Vagina (tissue), 2 donors: ENCODE data around the gene PPP1R3E. TPM values are rescaled to one million over a fixed set of nuclear protein-coding genes. Genes with fewer than 3 reads are reported as not detected.

Source experiments
- DNase-seq, 2 donors: peaks; one replicate each; pipeline ENCODE4 v3.0.0-alpha.2; 2017; ENCODE audit errors: extremely low spot score in 2 of 2
- H3K27ac ChIP-seq: fragments of 200-600 bp; sonication (generic); one replicate; pipeline ENCODE4 v1.5.1; 2019
- H3K27me3 ChIP-seq: fragments of 200-600 bp; sonication (generic); one replicate; pipeline ENCODE4 v1.5.1; 2019
- H3K36me3 ChIP-seq, 2 donors: fragments of 200-600 bp; sonication (generic); one replicate each; pipeline ENCODE4 v1.5.1; 2017 to 2019
- H3K4me1 ChIP-seq: fragments of 200-600 bp; sonication (generic); one replicate; pipeline ENCODE4 v1.5.1; 2019
- H3K4me3 ChIP-seq, 2 donors: fragments of 200-600 bp; sonication (generic); 1 replicate in 1 of 2; 2 replicates in 1 of 2; pipeline ENCODE4 v1.5.1; 2016 to 2019
- H3K9me3 ChIP-seq: fragments of 200-600 bp; sonication (generic); one replicate; pipeline ENCODE4 v1.5.1; 2019
- POLR2A ChIP-seq, 2 donors: fragments of 450-650 bp; IDR thresholded peaks; one replicate each; pipeline ENCODE4 v1.6.1; 2017; ENCODE audit warnings: antibody characterized with exemption in 2 of 2, mild to moderate bottlenecking in 2 of 2, moderate library complexity in 2 of 2
- POLR2AphosphoS5 ChIP-seq, 2 donors: sonication (generic); formaldehyde crosslinking; IDR thresholded peaks; one replicate each; pipeline ENCODE4 v1.9.0; 2017; ENCODE audit warnings: antibody characterized with exemption in 2 of 2, mild to moderate bottlenecking in 2 of 2, low read depth in 1 of 2; ENCODE audit not compliant: insufficient read depth in 1 of 2
- intact Hi-C: fragments of 100-400 bp; cut with DNase I; formaldehyde crosslinking; loops from one replicate; pipeline ENCODE4 v1.15.1; 2023
- total RNA-seq: library from RNA; depleted of rRNA; stranded (reverse); fragments of >200 nt; gene quantifications from one replicate; pipeline ENCODE4 v1.2.3, GENCODE V29; 2016
- TF ChIP-seq, protein P1 (sequence below), 3 experiments: fragments of 450-650 bp in 2 of 3; fragments of 200-600 bp in 1 of 3; sonication (generic) in 1 of 3; IDR thresholded peaks; one replicate each; pipeline ENCODE4 v1.5.1; 2017 to 2019; ENCODE audit warnings: antibody characterized with exemption in 3 of 3, mild to moderate bottlenecking in 2 of 3, moderate library complexity in 2 of 3

The PPP1R3E gene
- total RNA-seq, 1 donor from 2014 or later: 8.6 TPM

DNA sequence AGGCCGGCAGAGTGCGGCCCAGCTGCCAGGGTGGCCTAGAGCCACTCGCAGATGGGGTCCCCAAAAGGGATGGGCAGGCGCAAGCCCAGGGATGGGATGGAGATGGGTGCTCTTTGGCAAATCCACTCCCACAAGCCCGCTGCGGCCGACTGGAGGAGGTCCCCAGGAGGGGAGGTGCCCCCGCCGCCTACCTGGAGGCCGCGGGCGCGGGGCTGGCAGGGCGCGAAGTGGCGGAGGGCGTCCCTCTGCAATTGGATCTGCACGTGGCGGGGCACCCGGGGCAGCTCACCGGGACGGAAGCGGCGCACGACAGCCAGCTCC is 730 bp downstream of the PPP1R3E start:
- H3K9me3 ChIP-seq: no peaks in the 10 kb centered on the region

GRCh38 chr14:23301288-23301968 is 1.2 kb downstream of the PPP1R3E start:
- intact Hi-C loops: no loop called here
- no peaks in the 10 kb centered on the region for H3K27me3 ChIP-seq
- peak in 1 of 2 donors; percentile 99 for DNase-seq
- no peaks in the 10 kb centered on the region for H3K36me3 ChIP-seq
- no peaks in the 10 kb centered on the region for H3K9me3 ChIP-seq
- H3K27ac ChIP-seq: peak overlapping the region; percentile 97
- peaks cover 41% of the 10 kb centered on the region for H3K4me1 ChIP-seq
- TF ChIP-seq POLR2AphosphoS5 (IDR thresholded peaks at IDR 0.05; ENCODE audit: insufficient read depth in 1 of 2, low read depth in 1 of 2): peak; percentile 61 to 86
- TF ChIP-seq POLR2A (IDR thresholded peaks at IDR 0.05): peak; percentile 54 to 79
- TF ChIP-seq, protein P1, sequence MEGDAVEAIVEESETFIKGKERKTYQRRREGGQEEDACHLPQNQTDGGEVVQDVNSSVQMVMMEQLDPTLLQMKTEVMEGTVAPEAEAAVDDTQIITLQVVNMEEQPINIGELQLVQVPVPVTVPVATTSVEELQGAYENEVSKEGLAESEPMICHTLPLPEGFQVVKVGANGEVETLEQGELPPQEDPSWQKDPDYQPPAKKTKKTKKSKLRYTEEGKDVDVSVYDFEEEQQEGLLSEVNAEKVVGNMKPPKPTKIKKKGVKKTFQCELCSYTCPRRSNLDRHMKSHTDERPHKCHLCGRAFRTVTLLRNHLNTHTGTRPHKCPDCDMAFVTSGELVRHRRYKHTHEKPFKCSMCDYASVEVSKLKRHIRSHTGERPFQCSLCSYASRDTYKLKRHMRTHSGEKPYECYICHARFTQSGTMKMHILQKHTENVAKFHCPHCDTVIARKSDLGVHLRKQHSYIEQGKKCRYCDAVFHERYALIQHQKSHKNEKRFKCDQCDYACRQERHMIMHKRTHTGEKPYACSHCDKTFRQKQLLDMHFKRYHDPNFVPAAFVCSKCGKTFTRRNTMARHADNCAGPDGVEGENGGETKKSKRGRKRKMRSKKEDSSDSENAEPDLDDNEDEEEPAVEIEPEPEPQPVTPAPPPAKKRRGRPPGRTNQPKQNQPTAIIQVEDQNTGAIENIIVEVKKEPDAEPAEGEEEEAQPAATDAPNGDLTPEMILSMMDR (IDR thresholded peaks at IDR 0.05): peak; percentile 37 to 78 (median 54)
- peak overlapping the region; percentile 71 to 73 for H3K4me3 ChIP-seq

More for the DNA sequence above, 730 bp downstream of the PPP1R3E start:
- no peaks in the 10 kb centered on the region for H3K36me3 ChIP-seq
- no peaks in the 10 kb centered on the region for H3K27me3 ChIP-seq
- DNase-seq: no peak
- intact Hi-C loops: no loop called here
- H3K4me1 ChIP-seq: peaks cover 41% of the 10 kb centered on the region
- H3K27ac ChIP-seq: peak overlapping the region; percentile 97
- peak overlapping the region; percentile 71 to 73 for H3K4me3 ChIP-seq
- TF ChIP-seq, protein P1 (IDR thresholded peaks at IDR 0.05): peak in 1 of 3 experiments; percentile 14
- peak in 1 of 2 donors; percentile 88 for TF ChIP-seq POLR2A (IDR thresholded peaks at IDR 0.05)
- peak in 1 of 2 donors; percentile 92 for TF ChIP-seq POLR2AphosphoS5 (IDR thresholded peaks at IDR 0.05; ENCODE audit: insufficient read depth in 1 of 2, low read depth in 1 of 2)

GRCh38 chr14:23300687-23301223 is 1.9 kb downstream of the PPP1R3E start:
- H3K36me3 ChIP-seq: no peaks in the 10 kb centered on the region
- no peaks in the 10 kb centered on the region for H3K9me3 ChIP-seq
- no peak for DNase-seq
- no peaks in the 10 kb centered on the region for H3K27me3 ChIP-seq
- H3K4me1 ChIP-seq: peaks cover 34% of the 10 kb centered on the region
- peak overlapping the region; percentile 97 for H3K27ac ChIP-seq
- intact Hi-C loops: no loop called here
- peak overlapping the region; percentile 57 to 73 for H3K4me3 ChIP-seq
- TF ChIP-seq POLR2A (IDR thresholded peaks at IDR 0.05) (no peak), POLR2AphosphoS5 (IDR thresholded peaks at IDR 0.05; ENCODE audit: insufficient read depth in 1 of 2, low read depth in 1 of 2) (no peak)
- TF ChIP-seq, protein P1 (IDR thresholded peaks at IDR 0.05): no peak

GRCh38 chr14:23299986-23300686 is 2.5 kb downstream of the PPP1R3E start:
- no peak for DNase-seq
- peaks cover 34% of the 10 kb centered on the region for H3K4me1 ChIP-seq

More at GRCh38 chr14:23299986-23300686, 2.5 kb downstream of the PPP1R3E start:
- Histone ChIP-seq H3K9me3 (no peaks in the 10 kb centered on the region), H3K36me3 (no peaks in the 10 kb centered on the region), H3K27ac (peak overlapping the region; percentile 97), H3K27me3 (no peaks in the 10 kb centered on the region), H3K4me3 (peak overlapping the region; percentile 57 to 73)
- TF ChIP-seq POLR2A (IDR thresholded peaks at IDR 0.05) (no peak), POLR2AphosphoS5 (IDR thresholded peaks at IDR 0.05; ENCODE audit: insufficient read depth in 1 of 2, low read depth in 1 of 2) (no peak)
- TF ChIP-seq, protein P1 (IDR thresholded peaks at IDR 0.05): no peak
- intact Hi-C loops: no loop called here
